HT1080 (cell line): Measurements from ENCODE around the gene GPNMB. TPM values are rescaled to one million over a fixed set of nuclear protein-coding genes. Genes with fewer than 3 reads are reported as not detected.

Source experiments
- DNase-seq: peaks from one replicate; pipeline ENCODE4 v3.0.0-alpha.2; 2015; ENCODE audit warnings: low read depth
- total RNA-seq: library from RNA; depleted of rRNA; stranded (reverse); fragments of >200 nt; shearing (Covaris generic); gene quantifications from 2 replicates; pipeline ENCODE4 v1.2.3, GENCODE V29; 2014

Gene GPNMB
- total RNA-seq, 1 experiment from 2014 or later = 3.9 TPM

DNA sequence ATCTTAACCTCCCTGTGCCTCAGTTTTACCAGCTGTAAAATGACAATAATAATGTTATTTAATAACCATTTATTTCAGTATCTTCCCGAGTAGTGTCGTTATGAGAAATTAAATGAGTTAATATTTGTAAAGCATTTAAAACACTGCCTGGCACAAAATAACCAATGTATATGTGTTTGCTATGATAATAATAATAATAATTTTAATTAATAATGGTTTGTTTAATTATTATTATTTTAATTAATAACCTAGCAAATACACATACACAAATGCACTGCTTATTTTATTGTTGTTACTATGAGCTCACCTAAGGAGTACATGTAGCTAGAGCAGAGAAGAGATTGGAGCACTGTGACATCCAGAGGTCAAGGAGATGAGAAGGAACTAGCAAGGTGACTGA, 18.2 kb upstream of the GPNMB start:
- DNase-seq = no peak

GRCh38 chr7:23230641-23231101, 15.9 kb upstream of the GPNMB start:
- no peak for DNase-seq

DNA sequence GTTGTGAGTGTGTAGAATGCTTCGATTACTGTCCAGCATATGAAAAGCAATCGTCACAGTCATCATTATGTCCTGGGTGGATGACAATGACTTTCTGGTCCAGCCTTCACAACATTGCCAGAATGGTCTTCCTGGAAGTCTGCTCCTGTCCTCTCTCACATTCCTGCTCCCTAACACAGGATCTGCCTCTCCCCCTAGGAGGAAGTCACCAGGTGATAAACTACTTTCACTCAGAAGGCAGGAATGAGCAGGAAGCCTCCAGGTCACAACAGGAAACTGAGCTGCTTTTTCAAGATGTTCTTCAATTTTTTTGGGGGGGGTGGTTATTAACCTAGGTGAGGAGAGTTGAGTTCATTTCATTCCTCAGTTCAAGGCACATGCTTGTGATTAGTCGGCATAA, 13.6 kb upstream of the GPNMB start:
- DNase-seq = no peak

- no peak for DNase-seq
Measured at GRCh38 chr7:23234569-23235296, 11.8 kb upstream of the GPNMB start.

DNA sequence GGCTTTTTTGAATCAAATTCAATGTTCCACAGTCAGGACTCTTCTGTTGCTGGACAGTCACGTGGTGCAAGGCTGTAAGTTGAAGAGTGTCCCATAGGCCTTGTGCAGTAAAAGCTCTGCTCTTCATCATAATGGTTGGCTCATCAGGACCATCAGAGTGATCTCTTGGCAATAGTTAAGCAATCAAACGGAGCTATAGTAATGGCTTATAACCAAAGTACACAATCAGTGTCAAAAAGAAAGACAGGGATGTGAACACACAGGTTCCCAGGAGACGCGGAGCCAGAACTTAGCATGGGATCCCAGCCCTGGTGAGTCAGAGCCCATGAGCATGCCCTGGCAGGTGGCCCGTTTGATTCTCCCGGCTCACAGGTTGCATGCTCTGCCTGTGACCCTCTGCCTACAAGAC, 10.8 kb upstream of the GPNMB start:
- peak; percentile 75 for DNase-seq

DNA sequence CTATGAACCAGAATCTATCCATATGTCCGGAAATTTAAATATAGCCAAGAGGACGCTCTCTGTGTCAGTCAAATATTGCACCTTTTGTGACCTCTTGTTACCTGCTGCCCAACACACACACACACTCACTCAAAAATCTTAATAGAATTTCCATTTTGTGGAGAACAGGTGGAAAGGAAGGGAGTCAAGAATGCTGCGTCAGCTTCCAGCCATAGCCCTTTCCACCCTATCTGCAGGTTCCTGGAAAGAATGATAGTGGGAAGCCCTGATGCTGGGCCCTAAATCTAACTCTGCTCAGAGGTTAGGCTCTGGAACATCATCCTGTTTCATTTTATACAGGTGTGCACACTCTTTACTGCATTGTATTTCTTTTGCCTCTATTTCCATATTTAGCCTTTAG, 9.6 kb upstream of the GPNMB start:
- DNase-seq = no peak

GRCh38 chr7:23238983-23239652, 7.5 kb upstream of the GPNMB start:
- DNase-seq = no peak

GRCh38 chr7:23239698-23240097, 6.9 kb upstream of the GPNMB start:
- DNase-seq = no peak

GRCh38 chr7:23242321-23242720, 4.3 kb upstream of the GPNMB start:
- DNase-seq = no peak

- DNase-seq = no peak
Measured at GRCh38 chr7:23242935-23243334, 3.6 kb upstream of the GPNMB start.

- DNase-seq = no peak
Measured at GRCh38 chr7:23247046-23247602, 549 bp downstream of the GPNMB start.

DNA sequence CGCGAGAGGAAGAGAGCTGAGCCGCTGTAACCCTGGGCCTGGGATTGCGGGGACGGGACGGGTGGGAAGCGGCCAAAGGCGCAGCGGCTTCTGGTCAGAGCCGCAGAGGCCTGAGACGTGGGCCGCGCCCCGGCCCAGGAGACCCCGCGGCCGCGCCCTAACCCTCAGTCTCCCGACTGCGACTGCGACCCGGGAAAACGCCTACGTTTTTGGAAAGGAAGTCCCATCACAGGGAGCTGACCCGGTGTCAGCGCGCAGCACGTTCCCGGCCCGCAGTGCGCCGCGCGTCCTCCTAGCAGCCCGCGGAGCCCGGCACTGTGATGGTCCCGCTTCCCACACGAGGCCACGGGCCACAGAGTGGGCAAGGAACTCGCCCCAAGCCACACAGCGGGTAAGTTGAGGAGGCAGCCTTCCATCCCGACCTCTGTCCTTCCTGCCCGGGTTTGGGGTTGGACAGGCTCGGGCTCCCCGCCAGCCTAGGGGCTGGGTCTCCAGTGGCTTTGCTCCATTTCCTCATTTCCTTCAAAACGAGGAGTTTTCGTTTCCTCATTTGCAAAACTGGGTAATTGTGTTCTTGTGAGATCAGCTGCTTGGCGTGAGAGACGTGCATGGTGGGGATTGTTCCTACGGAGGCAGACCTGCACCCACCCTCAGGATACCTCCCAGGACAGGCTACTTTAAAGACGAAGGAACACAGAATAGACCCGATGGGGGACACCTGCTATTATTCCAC, 1.2 kb downstream of the GPNMB start:
- DNase-seq = no peak

- no peak for DNase-seq
Measured at GRCh38 chr7:23249486-23249885, 2.9 kb downstream of the GPNMB start.

GRCh38 chr7:23254051-23254681, 7.6 kb downstream of the GPNMB start:
- peak; percentile 83 for DNase-seq

DNA sequence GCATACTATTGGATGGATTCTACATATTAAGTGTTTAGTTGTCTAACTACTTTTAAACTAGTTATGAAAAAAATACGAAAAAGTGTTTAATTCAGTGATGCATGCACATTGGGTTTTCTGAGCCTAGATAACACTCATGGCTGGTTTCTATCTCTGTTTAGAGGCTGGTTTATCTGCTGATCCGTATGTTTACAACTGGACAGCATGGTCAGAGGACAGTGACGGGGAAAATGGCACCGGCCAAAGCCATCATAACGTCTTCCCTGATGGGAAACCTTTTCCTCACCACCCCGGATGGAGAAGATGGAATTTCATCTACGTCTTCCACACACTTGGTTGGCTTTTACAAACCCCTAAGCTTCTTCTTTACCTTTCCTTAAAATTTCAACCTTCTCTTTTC, 10.2 kb downstream of the GPNMB start:
- no peak for DNase-seq

DNA sequence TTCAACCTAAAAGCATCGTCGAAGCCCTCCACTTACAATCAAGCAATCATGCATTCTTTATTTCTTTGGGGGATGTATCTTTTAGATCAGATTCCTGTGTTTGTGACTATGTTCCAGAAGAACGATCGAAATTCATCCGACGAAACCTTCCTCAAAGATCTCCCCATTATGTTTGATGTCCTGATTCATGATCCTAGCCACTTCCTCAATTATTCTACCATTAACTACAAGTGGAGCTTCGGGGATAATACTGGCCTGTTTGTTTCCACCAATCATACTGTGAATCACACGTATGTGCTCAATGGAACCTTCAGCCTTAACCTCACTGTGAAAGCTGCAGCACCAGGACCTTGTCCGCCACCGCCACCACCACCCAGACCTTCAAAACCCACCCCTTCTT, 13.8 kb downstream of the GPNMB start:
- DNase-seq = no peak

GRCh38 chr7:23261843-23262452, 15.4 kb downstream of the GPNMB start:
- peak; percentile 47 for DNase-seq

DNA sequence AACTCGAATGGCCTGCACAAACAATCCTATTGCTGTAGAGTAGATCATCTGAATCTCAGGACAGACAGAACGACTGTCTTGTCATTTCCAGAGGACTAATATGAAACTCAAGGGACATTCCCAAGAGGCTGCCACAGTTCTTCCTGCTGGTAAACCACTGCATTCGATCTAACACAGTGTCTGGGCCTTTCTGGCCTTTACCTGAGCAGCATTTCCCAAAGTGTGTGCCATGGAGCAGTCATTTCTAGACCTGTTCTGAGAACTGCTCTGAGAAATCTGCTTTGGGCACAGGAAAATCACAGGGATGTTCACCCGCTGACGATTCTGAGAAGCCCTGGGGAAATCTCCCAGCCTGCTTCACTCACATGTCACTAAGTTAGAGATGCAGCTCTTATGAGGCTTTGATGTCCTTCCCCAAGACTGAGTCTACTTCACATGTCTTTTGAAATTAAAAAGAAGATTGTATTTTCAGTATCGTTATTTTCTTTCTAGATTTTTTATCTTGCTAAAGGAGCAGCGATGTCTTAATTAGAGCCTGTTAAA, 18.4 kb downstream of the GPNMB start:
- DNase-seq = no peak

DNA sequence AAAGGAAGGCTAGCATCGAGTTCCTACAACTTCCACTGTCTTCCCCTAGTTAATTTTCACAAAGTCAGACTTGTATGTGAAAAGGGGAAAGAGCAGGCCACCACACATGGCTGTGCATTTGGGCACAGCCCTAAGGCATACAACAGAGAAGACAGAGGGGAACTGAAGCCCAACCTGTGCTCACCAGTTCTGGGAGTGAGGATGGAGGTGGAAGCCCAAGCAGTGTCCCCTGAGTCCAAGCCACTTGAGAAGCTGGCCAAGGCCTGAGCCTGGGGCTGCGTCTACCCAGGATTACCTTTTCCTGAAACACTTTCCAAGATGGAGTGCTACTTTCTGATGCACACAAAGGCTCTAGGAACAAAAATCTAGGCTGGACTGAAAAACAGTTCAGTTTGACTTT, 20.3 kb downstream of the GPNMB start:
- no peak for DNase-seq

DNA sequence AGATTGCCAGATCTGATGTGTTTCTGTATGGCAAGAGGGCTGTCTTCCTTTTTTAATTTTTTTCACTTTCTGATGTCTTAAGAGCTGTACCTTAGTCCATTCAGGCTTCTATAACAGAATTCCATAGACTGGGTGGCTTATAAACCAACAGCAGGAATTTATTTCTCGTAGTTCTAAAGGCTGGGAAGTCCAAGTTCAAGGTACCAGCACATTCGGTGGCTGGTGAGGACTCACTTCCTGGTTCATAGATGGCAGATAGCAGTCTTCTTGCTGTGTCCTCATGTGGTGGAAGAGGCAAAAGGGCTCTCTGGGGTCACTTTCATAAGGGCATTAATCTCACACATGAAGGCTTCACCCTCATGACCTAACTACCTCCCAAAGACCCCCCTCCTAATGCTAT, 20.8 kb downstream of the GPNMB start:
- no peak for DNase-seq

GRCh38 chr7:23268167-23268566, 21.6 kb downstream of the GPNMB start:
- no peak for DNase-seq
